GM19043 (cell line): ENCODE measurements around the gene XRN1.

ENCODE experiments used
- ATAC-seq: cut with Tn5 transposase; IDR thresholded peaks from one replicate; pipeline ENCODE4 v1.9.1; 2021; ENCODE audit warnings: low read depth; ENCODE audit not compliant: unreplicated experiment

The XRN1 gene

GRCh38 chr3:142273501-142273900, 174.3 kb downstream of the XRN1 start:
- ATAC-seq = no peak

DNA sequence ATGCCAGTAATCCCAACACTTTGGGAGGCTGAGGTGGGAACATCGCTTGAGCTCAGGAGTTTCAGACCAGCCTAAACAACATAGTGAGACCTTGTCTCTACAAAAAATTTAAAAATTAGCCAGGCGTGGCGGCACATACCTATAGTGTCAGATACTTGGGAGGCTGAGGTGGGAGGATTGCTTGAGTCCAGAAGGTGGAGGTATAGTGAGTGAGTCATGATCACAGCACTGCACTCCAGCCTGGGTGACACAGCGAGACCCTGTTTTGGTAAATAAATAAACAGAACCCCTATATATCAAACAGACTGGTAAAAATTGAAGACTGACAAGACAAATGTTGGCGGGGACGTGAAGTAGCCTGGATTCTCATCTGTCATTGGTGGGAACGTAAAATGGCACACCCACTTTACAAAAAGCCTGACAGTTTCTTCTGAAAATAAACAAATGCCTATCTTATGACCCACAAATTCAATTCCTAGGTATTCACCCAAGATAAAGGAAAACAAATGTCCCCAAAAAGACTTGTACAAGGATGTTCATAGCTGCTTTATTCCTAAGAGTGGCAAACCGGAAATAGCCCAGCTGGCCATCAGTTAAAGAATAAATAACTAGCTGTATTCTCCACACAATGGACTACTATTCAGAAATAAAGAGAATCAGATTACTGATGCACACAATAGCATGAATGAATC, 175.5 kb downstream of the XRN1 start:
- no peak for ATAC-seq

GRCh38 chr3:142270407-142270806, 177.4 kb downstream of the XRN1 start:
- ATAC-seq = no peak

GRCh38 chr3:142269767-142270166, 178.1 kb downstream of the XRN1 start:
- ATAC-seq = no peak

DNA sequence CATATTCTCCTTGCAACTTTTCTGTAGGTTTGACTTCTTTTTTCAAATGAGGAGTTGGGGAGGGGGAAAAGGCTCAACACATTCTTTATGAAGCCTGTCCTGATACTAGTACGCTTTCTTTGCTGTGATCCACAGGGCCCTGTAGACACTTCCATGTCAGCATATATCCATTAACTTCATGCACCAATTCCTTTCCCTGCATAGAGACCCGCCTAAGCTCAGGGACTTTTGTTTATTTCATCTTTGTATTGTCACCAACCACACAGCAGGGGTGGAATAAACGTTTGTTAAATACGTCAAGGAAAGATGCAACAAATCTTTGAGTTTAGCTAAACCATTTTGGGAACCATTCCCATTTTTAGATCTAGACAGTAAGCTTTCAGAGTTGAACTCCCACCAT, 179.4 kb downstream of the XRN1 start:
- ATAC-seq = no peak

GRCh38 chr3:142267269-142267668, 180.6 kb downstream of the XRN1 start:
- no peak for ATAC-seq

DNA sequence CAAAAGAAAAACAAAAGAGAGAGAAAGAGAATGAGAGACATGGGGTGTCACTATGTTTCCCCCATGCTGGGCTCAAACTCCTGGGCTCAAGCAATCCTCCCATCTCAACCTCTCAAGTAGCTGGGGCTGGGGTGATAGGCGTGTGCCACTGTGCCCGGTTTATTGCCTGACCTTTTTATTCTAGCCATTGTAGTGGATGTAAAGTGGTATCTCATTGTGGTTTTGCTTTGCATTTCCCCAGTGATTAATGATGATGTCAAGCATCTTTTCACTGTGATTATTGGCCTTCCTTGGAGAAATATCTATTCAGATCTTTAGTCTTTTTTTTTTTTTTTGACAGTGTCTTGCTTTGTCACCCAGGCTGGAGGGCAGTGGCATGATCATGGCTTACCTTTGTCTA, 184.7 kb downstream of the XRN1 start:
- no peak for ATAC-seq

DNA sequence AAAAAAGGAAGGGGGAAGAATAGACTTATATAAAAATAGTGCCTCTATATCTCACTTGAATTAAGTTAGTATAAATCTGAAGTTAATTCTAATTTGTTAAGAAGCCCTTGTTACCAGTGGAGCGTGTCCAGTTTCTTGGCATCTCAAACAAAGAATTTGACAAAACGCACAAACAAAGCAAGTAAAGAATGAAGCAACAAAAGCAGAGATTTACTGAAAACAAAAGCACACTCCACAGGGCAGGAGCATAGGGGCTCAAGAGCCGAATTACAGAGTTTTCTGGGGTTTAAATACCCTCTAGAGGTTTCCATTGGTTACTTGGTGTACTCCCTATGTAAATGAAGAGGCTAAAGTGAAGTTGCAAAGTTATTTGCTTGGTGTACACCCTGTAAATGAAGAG, 188.5 kb downstream of the XRN1 start:
- ATAC-seq = no peak

- ATAC-seq = no peak
Measured at GRCh38 chr3:142256712-142257333, 191.0 kb downstream of the XRN1 start.
